SK-N-SH (cell line): ENCODE data around the gene CPSF4. TPM values are rescaled to one million over a fixed set of nuclear protein-coding genes. Genes with fewer than 3 reads are reported as not detected.
A peak's percentile ranks its signal among the peaks of the same experiment; 100 is the strongest.

Experiments
- CTCF ChIA-PET: fragments of 300-600, 350-600 bp; formaldehyde crosslinking; extraction: SDS; loops from one replicate; lab custom pipeline; 2021; lab: Yijun Ruan, JAX
- POLR2A ChIA-PET: fragments of 350-600 bp; sonication (Branson Sonifier 250); formaldehyde crosslinking; extraction: SDS; loops from one replicate; lab custom pipeline; 2020; ENCODE audit warnings: antibody characterized with exemption, inconsistent platforms; lab: Yijun Ruan, JAX
- DNase-seq: peaks from one replicate; pipeline ENCODE4 v3.0.0; 2012
- H2AFZ ChIP-seq: fragments of 200-600 bp; sonication (generic); 2 replicates; pipeline ENCODE4 v1.8.1; 2016; ENCODE audit warnings: antibody characterized with exemption, mild to moderate bottlenecking, low read depth
- H3F3A ChIP-seq: fragments of 200-600 bp; sonication (generic); replicated peaks from 2 replicates; pipeline ENCODE3; 2016; ENCODE audit warnings: antibody characterized with exemption, mild to moderate bottlenecking; ENCODE audit not compliant: insufficient read depth
- H3K27ac ChIP-seq, 2 experiments: fragments of 200-500 bp in 1 of 2; fragments of 200-600 bp in 1 of 2; sonication (Bioruptor generic) in 1 of 2; sonication (generic), shearing (Covaris generic) in 1 of 2; 2 replicates each; pipeline versions ENCODE4 v1.5.1 to v1.6.1; 2014 to 2016; ENCODE audit warnings: low read depth in 2 of 2, inconsistent platforms in 1 of 2, low read length in 1 of 2, mild to moderate bottlenecking in 1 of 2, mixed read lengths in 1 of 2
- H3K27me3 ChIP-seq: fragments of 200-600 bp; sonication (generic), shearing (Covaris generic); 2 replicates; pipeline ENCODE4 v1.6.1; 2016; ENCODE audit warnings: mixed run types; ENCODE audit not compliant: insufficient read depth
- H3K36me3 ChIP-seq, 2 experiments: fragments of 200-500 bp in 1 of 2; fragments of 200-600 bp in 1 of 2; sonication (Bioruptor generic) in 1 of 2; sonication (generic) in 1 of 2; replicated peaks in 1 of 2; 2 replicates each; pipeline versions ENCODE3 to v1.5.1; 2014 to 2016; ENCODE audit warnings: low read length in 1 of 2, mild to moderate bottlenecking in 1 of 2; ENCODE audit not compliant: insufficient read depth in 2 of 2, control insufficient read depth in 1 of 2
- H3K4me1 ChIP-seq, 2 experiments: fragments of 200-500 bp in 1 of 2; fragments of 200-600 bp in 1 of 2; sonication (Bioruptor generic) in 1 of 2; sonication (generic), shearing (Covaris generic) in 1 of 2; 2 replicates each; pipeline versions ENCODE4 v1.5.1 to v1.6.1; 2014 to 2016; ENCODE audit warnings: low read depth in 1 of 2, low read length in 1 of 2, mixed run types in 1 of 2; ENCODE audit not compliant: insufficient read depth in 2 of 2, control insufficient read depth in 1 of 2
- H3K4me2 ChIP-seq: fragments of 200-600 bp; sonication (generic), shearing (Covaris generic); 2 replicates; pipeline ENCODE4 v1.6.1; 2017; ENCODE audit warnings: mixed run types
- H3K4me3 ChIP-seq, 2 experiments: fragments of 200-500 bp in 1 of 2; fragments of 200-600 bp in 1 of 2; sonication (Bioruptor generic) in 1 of 2; sonication (generic), shearing (Covaris generic) in 1 of 2; 2 replicates each; pipeline versions ENCODE4 v1.5.1 to v1.8.1; 2014 to 2016; ENCODE audit warnings: low read depth in 2 of 2, inconsistent platforms in 1 of 2, low read length in 1 of 2, mild to moderate bottlenecking in 1 of 2, mixed read lengths in 1 of 2, moderate library complexity in 1 of 2
- H3K79me2 ChIP-seq: fragments of 200-600 bp; sonication (generic); 2 replicates; pipeline ENCODE4 v1.8.1; 2017; ENCODE audit warnings: mild to moderate bottlenecking; ENCODE audit not compliant: insufficient read depth
- H3K9ac ChIP-seq: fragments of 200-600 bp; sonication (generic); 2 replicates; pipeline ENCODE4 v1.6.1; 2017; ENCODE audit warnings: mixed run types
- H3K9me2 ChIP-seq: fragments of 200-600 bp; sonication (generic); 2 replicates; pipeline ENCODE4 v1.6.1; 2017; ENCODE audit warnings: mixed run types
- H3K9me3 ChIP-seq: fragments of 200-600 bp; sonication (generic); 2 replicates; pipeline ENCODE4 v1.6.1; 2017; ENCODE audit warnings: mixed run types, mild to moderate bottlenecking, moderate library complexity
- H4K20me1 ChIP-seq: fragments of 200-600 bp; sonication (generic); 2 replicates; pipeline ENCODE4 v1.6.1; 2017; ENCODE audit warnings: mild to moderate bottlenecking, mixed run types; ENCODE audit not compliant: insufficient read depth
- CHD2 ChIP-seq: fragments of 150-350 bp; IDR thresholded peaks from 2 replicates; pipeline ENCODE4 v1.6.1; 2018; ENCODE audit warnings: low read length; ENCODE audit not compliant: partially characterized antibody
- EP300 ChIP-seq, 2 experiments: IDR thresholded peaks; 2 replicates each; pipeline versions ENCODE4 v1.4.0 to v1.6.1; 2012; ENCODE audit warnings: borderline replicate concordance in 1 of 2, low read depth in 1 of 2, low read length in 1 of 2
- FOXJ3 ChIP-seq: sonication (generic); formaldehyde crosslinking; IDR thresholded peaks from 2 replicates; pipeline ENCODE4 v1.5.1; 2020; ENCODE audit warnings: mild to moderate bottlenecking, missing genetic modification reagents
- FOXM1 ChIP-seq: IDR thresholded peaks from 2 replicates; pipeline ENCODE4 v1.4.0; 2012; ENCODE audit warnings: low read depth, mild to moderate bottlenecking
- JUND ChIP-seq: IDR thresholded peaks from 2 replicates; pipeline ENCODE4 v1.4.0; 2012
- MEF2A ChIP-seq: IDR thresholded peaks from 2 replicates; pipeline ENCODE4 v1.4.0; 2012; ENCODE audit warnings: low read depth, borderline replicate concordance
- NRF1 ChIP-seq: IDR thresholded peaks from 2 replicates; pipeline ENCODE4 v1.6.1; 2012; ENCODE audit warnings: low read depth, mild to moderate bottlenecking, low read length
- RAD21 ChIP-seq: IDR thresholded peaks from 2 replicates; pipeline ENCODE4 v1.6.1; 2012; ENCODE audit warnings: mild to moderate bottlenecking, low read length
- RCOR1 ChIP-seq: fragments of 150-350 bp; IDR thresholded peaks from 2 replicates; pipeline ENCODE4 v1.6.1; 2017; ENCODE audit warnings: antibody characterized with exemption, low read length
- REST ChIP-seq: IDR thresholded peaks from 2 replicates; pipeline ENCODE4 v1.6.1; 2012; ENCODE audit warnings: mild to moderate bottlenecking, low read depth, low read length, moderate library complexity
- RFX5 ChIP-seq: IDR thresholded peaks from 2 replicates; pipeline ENCODE4 v1.6.1; 2012; ENCODE audit warnings: mild to moderate bottlenecking, improper control_type of control experiment, low read length
- TCF12 ChIP-seq: IDR thresholded peaks from 2 replicates; pipeline ENCODE4 v1.4.0; 2012
- TEAD4 ChIP-seq: IDR thresholded peaks from 2 replicates; pipeline ENCODE4 v1.4.0; 2012; ENCODE audit warnings: mild to moderate bottlenecking, borderline replicate concordance; ENCODE audit not compliant: insufficient read depth
- USF1 ChIP-seq: IDR thresholded peaks from 2 replicates; pipeline ENCODE4 v1.4.0; 2012; ENCODE audit warnings: low read depth, borderline replicate concordance
- YY1 ChIP-seq: IDR thresholded peaks from 2 replicates; pipeline ENCODE4 v1.4.0; 2012; ENCODE audit warnings: low read depth, mild to moderate bottlenecking
- WGBS: methylation state at CpG from one replicate; pipeline ENCODE4 v1.1.6; 2017; ENCODE audit warnings: low lambda C conversion rate; 5-methylcytosine and 5-hydroxymethylcytosine counted together
- polyA plus RNA-seq, 3 experiments: library from polyadenylated mRNA; depleted of rRNA; stranded (reverse); fragments of >200 nt; gene quantifications; 2 replicates each; pipeline ENCODE4 v1.2.3, GENCODE V29; 2012
- TF ChIP-seq, protein P1 (sequence below): fragments of 150-350 bp; IDR thresholded peaks from 2 replicates; pipeline ENCODE4 v1.6.1; 2016; ENCODE audit warnings: mild to moderate bottlenecking, low read depth, low read length
- TF ChIP-seq, protein P2 (sequence below): fragments of 200-600 bp; sonication (generic); IDR thresholded peaks from 2 replicates; pipeline ENCODE4 v1.6.1; 2017; ENCODE audit warnings: antibody characterized with exemption, mild to moderate bottlenecking, moderate library complexity
- TF ChIP-seq, protein P3 (sequence below): IDR thresholded peaks from 2 replicates; pipeline ENCODE4 v1.4.0; 2012; ENCODE audit warnings: low read depth, borderline replicate concordance

The CPSF4 gene
- polyA plus RNA-seq, 1 of the 3 experiments (the other 2 are of a cell fraction), result 101 TPM

DNA sequence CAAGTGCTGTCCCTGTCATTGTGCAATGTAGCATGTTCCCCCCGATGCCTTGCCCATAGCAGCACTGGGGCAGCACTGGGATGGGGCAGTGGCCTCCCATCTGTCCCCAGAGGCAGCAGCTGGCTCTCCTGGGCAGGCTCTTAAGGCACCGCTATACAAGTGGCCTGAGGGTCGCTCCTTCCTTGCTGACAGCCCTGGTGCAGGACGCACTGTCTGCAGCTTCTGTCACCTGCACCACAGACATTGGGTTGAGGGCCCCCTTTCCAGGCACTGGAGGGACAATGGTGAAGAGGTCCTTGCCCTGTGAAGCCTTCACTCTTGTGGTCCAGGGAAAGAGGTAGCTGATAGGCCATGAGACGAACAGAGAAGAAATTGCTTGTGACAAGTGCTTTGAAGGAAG, 10.6 kb downstream of the CPSF4 start:
- H4K20me1 ChIP-seq, result peaks cover 8% of the 10 kb centered on the region; the same call in 1 of the 2 replicates
- H3K9me3 ChIP-seq, result no peaks in the 10 kb centered on the region
- no peak overlapping the region for H3K4me3 ChIP-seq
- peaks cover 14% of the 10 kb centered on the region; the same call in 1 of the 2 replicates for H3K79me2 ChIP-seq
- WGBS, result 93% methylated on average over 5 of the region's 5 CpGs
- H3K36me3 ChIP-seq, result peaks cover 84 to 90% of the 10 kb centered on the region in 2 experiments
- H3K9me2 ChIP-seq, result no peaks in the 10 kb centered on the region
- DNase-seq, result no peak
- no peak overlapping the region for H3K4me2 ChIP-seq
- H3K27ac ChIP-seq, result no peak overlapping the region
- H3K27me3 ChIP-seq, result no peaks in the 10 kb centered on the region
- H2AFZ ChIP-seq, result no peak overlapping the region
- H3K4me1 ChIP-seq, result no peaks in the 10 kb centered on the region
- TF ChIP-seq CHD2, result no peak
- TF ChIP-seq JUND, result no peak
- no peak for TF ChIP-seq RFX5
- TF ChIP-seq TCF12, result no peak
- TF ChIP-seq, protein P1, sequence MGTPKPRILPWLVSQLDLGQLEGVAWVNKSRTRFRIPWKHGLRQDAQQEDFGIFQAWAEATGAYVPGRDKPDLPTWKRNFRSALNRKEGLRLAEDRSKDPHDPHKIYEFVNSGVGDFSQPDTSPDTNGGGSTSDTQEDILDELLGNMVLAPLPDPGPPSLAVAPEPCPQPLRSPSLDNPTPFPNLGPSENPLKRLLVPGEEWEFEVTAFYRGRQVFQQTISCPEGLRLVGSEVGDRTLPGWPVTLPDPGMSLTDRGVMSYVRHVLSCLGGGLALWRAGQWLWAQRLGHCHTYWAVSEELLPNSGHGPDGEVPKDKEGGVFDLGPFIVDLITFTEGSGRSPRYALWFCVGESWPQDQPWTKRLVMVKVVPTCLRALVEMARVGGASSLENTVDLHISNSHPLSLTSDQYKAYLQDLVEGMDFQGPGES, result no peak
- TF ChIP-seq FOXJ3 (CRISPR knock-in tag), result no peak
- TF ChIP-seq NRF1, result no peak
- H3K9ac ChIP-seq, result no peak overlapping the region
- H3F3A ChIP-seq, result peaks cover 13% of the 10 kb centered on the region
- ChIA-PET CTCF (interaction anchor here (0.6 to 1.3 kb wide), 4 partner anchors 10 to 50 kb away, joined by 3 to 6 read pairs (median 3); no protein-coding TSS in a partner anchor), POLR2A (interaction anchor here (1.4 kb wide), 1 partner anchor 11 kb away, joined by 6 read pairs; the partner anchor contains the start of genes CPSF4 and PTCD1)

DNA sequence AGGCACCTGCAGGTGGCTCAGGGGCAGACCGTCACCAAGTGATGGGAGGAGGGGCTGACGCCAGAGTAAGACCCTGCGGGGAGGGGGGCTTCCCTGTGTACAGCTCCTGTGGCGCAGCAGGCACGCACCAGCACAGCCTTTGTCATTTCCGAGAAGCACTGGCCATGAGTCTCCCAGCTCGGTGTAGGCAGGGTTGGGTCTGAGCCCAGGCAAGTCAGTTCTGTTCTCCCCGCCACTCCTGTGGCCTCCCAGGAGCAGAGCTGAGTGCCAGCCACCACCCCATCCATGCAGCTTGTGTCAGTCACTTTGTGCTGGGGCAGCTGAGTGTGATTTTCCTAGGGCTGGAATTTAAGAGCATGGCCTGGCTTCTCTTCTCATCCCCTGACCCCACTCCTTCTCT, 13.2 kb downstream of the CPSF4 start:
- Histone ChIP-seq H3K4me2 (no peak overlapping the region), H3K9me3 (no peaks in the 10 kb centered on the region), H3K4me1 (no peaks in the 10 kb centered on the region), H3K4me3 (no peak overlapping the region), H4K20me1 (peaks cover 13% of the 10 kb centered on the region), H3K36me3 (peaks cover 68 to 94% of the 10 kb centered on the region in 2 experiments), H3K27ac (no peak overlapping the region), H3K9ac (no peak overlapping the region), H3K79me2 (peaks cover 25% of the 10 kb centered on the region; the same call in 1 of the 2 replicates), H3F3A (peaks cover 11% of the 10 kb centered on the region), H2AFZ (no peak overlapping the region), H3K27me3 (no peaks in the 10 kb centered on the region), H3K9me2 (no peaks in the 10 kb centered on the region)
- WGBS, result 95% methylated on average over 8 of the region's 8 CpGs
- ChIA-PET POLR2A (no interaction called here), CTCF (no interaction called here)
- DNase-seq, result peak; percentile 27
- TF ChIP-seq RAD21 (no peak), TEAD4 (no peak), YY1 (no peak), RCOR1 (no peak), USF1 (no peak), REST (no peak), FOXM1 (no peak), MEF2A (no peak), TCF12 (no peak), EP300 (IDR thresholded peaks at IDR 0.05; ENCODE audit: borderline replicate concordance in 1 of 2, low read depth in 1 of 2, low read length in 1 of 2) (no peak)
- TF ChIP-seq, protein P2, sequence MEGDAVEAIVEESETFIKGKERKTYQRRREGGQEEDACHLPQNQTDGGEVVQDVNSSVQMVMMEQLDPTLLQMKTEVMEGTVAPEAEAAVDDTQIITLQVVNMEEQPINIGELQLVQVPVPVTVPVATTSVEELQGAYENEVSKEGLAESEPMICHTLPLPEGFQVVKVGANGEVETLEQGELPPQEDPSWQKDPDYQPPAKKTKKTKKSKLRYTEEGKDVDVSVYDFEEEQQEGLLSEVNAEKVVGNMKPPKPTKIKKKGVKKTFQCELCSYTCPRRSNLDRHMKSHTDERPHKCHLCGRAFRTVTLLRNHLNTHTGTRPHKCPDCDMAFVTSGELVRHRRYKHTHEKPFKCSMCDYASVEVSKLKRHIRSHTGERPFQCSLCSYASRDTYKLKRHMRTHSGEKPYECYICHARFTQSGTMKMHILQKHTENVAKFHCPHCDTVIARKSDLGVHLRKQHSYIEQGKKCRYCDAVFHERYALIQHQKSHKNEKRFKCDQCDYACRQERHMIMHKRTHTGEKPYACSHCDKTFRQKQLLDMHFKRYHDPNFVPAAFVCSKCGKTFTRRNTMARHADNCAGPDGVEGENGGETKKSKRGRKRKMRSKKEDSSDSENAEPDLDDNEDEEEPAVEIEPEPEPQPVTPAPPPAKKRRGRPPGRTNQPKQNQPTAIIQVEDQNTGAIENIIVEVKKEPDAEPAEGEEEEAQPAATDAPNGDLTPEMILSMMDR, result no peak
- TF ChIP-seq, protein P3, sequence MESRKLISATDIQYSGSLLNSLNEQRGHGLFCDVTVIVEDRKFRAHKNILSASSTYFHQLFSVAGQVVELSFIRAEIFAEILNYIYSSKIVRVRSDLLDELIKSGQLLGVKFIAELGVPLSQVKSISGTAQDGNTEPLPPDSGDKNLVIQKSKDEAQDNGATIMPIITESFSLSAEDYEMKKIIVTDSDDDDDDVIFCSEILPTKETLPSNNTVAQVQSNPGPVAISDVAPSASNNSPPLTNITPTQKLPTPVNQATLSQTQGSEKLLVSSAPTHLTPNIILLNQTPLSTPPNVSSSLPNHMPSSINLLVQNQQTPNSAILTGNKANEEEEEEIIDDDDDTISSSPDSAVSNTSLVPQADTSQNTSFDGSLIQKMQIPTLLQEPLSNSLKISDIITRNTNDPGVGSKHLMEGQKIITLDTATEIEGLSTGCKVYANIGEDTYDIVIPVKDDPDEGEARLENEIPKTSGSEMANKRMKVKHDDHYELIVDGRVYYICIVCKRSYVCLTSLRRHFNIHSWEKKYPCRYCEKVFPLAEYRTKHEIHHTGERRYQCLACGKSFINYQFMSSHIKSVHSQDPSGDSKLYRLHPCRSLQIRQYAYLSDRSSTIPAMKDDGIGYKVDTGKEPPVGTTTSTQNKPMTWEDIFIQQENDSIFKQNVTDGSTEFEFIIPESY, result no peak
